GM12874 (cell line): Measurements from ENCODE around the gene LIN28A.

Experiments
- TF ChIP-seq, protein P1 (sequence below): IDR thresholded peaks from 2 replicates; pipeline ENCODE4 v1.5.1; 2011; ENCODE audit warnings: low read depth, mild to moderate bottlenecking, control low read depth, low read length, moderate library complexity; ENCODE audit not compliant: insufficient read depth

LIN28A gene

DNA sequence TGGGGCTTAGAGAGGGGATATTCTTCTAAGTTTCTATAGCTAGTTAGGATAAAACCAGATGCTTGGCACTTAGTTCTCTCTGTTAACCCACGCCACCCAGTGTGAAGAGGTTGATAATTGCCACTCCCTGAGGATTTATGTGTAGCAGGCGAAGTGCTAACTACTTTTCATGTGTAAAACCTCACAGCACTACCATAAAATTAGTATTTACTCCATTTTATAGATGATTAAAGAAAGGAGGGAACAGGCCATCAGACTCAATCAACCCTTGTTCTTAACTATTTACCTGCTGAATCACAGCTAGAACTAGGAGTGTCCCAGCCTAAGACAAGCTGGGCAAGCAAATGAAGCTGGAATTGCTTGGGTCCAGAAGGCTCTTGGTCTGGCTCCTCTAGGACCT is 8.9 kb downstream of the LIN28A start:
- TF ChIP-seq, protein P1, sequence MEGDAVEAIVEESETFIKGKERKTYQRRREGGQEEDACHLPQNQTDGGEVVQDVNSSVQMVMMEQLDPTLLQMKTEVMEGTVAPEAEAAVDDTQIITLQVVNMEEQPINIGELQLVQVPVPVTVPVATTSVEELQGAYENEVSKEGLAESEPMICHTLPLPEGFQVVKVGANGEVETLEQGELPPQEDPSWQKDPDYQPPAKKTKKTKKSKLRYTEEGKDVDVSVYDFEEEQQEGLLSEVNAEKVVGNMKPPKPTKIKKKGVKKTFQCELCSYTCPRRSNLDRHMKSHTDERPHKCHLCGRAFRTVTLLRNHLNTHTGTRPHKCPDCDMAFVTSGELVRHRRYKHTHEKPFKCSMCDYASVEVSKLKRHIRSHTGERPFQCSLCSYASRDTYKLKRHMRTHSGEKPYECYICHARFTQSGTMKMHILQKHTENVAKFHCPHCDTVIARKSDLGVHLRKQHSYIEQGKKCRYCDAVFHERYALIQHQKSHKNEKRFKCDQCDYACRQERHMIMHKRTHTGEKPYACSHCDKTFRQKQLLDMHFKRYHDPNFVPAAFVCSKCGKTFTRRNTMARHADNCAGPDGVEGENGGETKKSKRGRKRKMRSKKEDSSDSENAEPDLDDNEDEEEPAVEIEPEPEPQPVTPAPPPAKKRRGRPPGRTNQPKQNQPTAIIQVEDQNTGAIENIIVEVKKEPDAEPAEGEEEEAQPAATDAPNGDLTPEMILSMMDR, result no peak

DNA sequence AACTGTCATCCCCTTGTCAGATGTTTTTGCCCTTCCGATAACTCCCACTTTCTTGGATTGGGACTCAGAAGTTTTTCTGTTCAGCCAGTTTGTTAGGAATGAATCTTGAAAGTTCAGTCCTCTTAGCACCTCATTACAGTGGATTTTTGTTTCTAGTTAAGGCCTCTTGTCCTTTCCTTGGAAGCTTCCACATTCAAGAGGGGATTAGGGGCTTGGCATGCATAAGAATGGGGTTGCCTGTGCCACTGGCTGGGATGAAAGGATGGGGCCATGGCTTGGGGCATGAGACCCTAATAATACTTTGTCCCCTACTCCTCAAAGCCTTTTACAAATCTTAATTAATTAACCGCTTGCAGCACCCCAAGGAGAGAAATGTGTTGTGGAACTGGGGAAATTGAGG is 19.1 kb downstream of the LIN28A start:
- TF ChIP-seq, protein P1, result no peak

DNA sequence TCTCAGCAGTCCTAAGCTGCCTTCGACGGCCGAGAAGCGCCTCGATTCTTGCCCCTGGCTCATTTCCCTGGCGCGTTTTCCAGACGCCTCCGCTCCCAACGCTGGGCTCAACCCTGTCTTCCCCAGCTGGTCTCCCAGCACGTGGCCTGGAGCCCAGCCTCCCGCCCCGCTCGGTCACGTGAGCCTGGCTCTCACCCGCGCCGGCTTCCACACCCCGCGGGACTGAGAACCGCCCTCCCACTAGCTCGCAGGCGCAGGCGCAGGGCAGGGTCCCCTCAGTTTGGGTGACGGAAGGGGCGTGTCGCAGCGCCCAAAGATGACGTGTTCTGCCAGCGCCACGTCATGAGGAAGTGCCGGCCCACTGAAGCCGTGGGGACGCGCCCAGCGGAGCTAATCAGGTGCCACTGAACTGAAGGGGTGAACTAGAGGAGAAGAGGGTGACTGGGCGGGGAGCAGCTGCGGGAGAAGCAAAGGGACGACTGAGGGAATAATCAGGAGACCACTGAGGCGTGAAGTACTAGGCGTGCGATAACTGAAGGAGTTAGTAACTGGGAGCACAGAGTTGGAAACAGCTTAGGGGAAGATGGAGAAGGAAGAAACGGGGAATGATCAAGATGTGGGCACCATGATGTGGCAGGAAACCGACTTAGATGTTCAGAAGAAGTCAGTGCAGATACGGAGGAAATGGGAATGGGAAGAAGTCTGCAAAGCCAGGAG is 21.5 kb downstream of the LIN28A start, which contains the start of gene DHDDS:
TSS of gene DHDDS (plus strand) at position 343 of the 717 bp plus-strand sequence. CDS start 625 bp downstream, outside the sequence.
- TF ChIP-seq, protein P1, result no peak

DNA sequence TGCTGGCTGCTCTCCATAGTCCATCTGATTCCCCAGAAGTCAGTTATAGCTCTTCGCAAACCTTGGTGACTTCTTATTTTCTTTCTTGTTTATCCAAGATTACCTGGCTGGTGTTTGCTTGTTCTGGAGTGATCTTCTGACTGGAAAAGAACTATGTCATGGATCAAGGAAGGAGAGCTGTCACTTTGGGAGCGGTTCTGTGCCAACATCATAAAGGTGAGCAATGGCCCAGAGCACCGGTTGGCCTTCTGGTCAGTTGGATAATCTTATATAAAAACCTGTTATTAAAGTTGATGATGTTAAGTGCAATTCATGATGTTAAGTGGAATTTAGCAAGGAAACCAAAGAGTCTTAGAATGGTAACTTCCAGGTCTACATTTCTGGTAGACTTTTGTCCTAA is 22.2 kb downstream of the LIN28A start:
- TF ChIP-seq, protein P1, result no peak

DNA sequence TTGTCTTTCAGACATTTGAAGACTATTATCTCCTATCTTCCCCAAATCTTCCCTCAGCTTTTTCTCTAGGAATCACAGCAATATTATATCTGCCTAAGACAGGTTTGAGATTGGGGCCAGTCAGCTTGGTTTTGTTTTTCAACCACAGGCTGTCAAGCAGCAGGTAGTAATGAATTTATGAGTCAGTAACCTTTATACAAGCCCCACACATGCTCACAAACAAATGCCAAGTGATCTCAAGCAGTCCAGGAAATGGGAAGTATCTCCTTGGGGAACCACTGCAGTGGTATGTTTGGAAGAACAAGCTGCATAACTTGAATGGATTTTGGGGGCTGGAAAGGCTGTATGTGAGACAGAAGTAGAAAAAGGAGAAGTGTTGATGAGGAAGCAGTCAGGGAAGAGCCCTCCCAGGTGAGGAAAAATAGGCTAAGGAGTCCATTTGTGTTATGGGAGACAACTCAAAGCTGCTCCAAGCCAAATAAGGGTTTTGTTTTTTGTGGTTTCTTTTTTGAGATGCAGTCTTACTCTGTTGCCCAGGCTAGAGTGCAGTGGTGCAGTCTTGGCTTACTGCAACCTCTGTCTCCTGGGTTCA is 23.6 kb downstream of the LIN28A start:
- TF ChIP-seq, protein P1, result no peak

DNA sequence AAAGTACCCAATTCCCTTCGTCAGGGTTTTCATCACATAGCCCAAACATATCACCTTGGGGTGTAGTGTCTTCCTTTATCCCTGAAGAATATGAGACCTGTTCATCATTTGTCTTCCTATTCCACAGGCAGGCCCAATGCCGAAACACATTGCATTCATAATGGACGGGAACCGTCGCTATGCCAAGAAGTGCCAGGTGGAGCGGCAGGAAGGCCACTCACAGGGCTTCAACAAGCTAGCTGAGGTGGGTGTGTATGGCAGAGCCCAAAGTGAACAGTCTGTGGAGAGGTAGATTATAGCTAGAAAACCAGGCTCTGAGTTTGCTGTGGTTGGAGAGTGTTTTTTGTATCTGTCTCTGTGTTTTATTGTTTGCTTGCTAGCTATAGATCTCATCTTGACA is 27.4 kb downstream of the LIN28A start:
- TF ChIP-seq, protein P1, result no peak

DNA sequence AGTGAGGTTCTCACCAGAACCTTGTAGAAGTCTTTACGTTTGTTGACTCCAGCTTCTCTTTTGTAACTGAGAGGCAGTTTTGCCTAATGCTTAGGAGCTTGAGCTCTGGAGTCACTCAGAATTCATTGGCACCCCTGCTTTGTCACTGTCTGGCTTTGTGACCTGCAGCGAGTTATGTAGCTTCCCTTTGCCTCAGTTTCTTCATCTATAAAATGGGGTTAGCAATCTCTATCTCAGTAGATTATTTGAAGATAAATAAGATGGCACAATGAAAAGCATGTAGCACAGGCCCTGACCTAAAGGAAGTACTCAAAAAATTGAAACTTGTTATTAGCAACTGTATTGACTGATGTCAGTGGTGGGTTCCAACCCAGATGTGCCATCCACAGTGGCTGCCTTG is 29.6 kb downstream of the LIN28A start:
- TF ChIP-seq, protein P1, result no peak
